H9 (cell line): ENCODE results near the gene MC1R. TPM values are rescaled to one million over a fixed set of nuclear protein-coding genes. Genes with fewer than 3 reads are reported as not detected.
A peak's percentile ranks its signal among the peaks of the same experiment; 100 is the strongest.

Source experiments
- DNase-seq: peaks from one replicate; pipeline ENCODE4 v3.0.0-alpha.2; 2017
- H2AFZ ChIP-seq: one replicate; pipeline ENCODE4 v1.6.1; 2013; ENCODE audit warnings: mild to moderate bottlenecking, low read length, control low read depth, moderate library complexity
- H2AK5ac ChIP-seq: 2 replicates; pipeline ENCODE4 v1.6.1; 2013; ENCODE audit warnings: low read length, control low read depth, mixed read lengths; ENCODE audit not compliant: insufficient read length
- H2BK120ac ChIP-seq: one replicate; pipeline ENCODE4 v1.6.1; 2013; ENCODE audit warnings: low read depth, mild to moderate bottlenecking, low read length, control low read depth, inconsistent platforms; ENCODE audit not compliant: poor library complexity, severe bottlenecking
- H2BK12ac ChIP-seq: 2 replicates; pipeline ENCODE4 v1.6.1; 2013; ENCODE audit warnings: low read length, control low read depth, mixed read lengths, low read depth; ENCODE audit not compliant: insufficient read length
- H2BK15ac ChIP-seq: 2 replicates; pipeline ENCODE4 v1.6.1; 2013; ENCODE audit warnings: low read depth, low read length, control low read depth
- H2BK20ac ChIP-seq: one replicate; pipeline ENCODE4 v1.6.1; 2013; ENCODE audit warnings: low read depth, mild to moderate bottlenecking, low read length, control low read depth, inconsistent platforms; ENCODE audit not compliant: poor library complexity, severe bottlenecking
- H2BK5ac ChIP-seq: 2 replicates; pipeline ENCODE4 v1.6.1; 2013; ENCODE audit warnings: low read length, control low read depth, mixed read lengths; ENCODE audit not compliant: insufficient read length
- H3K14ac ChIP-seq: 2 replicates; pipeline ENCODE4 v1.6.1; 2013; ENCODE audit warnings: low read length, control low read depth; ENCODE audit not compliant: insufficient read depth
- H3K18ac ChIP-seq: 2 replicates; pipeline ENCODE4 v1.6.1; 2013; ENCODE audit warnings: low read depth, mild to moderate bottlenecking, mixed read lengths, low read length, control low read depth; ENCODE audit not compliant: insufficient read length
- H3K23ac ChIP-seq: 2 replicates; pipeline ENCODE4 v1.6.1; 2013; ENCODE audit warnings: low read length, control low read depth, mixed read lengths, low read depth; ENCODE audit not compliant: insufficient read length
- H3K23me2 ChIP-seq: 2 replicates; pipeline ENCODE4 v1.6.1; 2013; ENCODE audit warnings: low read depth, mild to moderate bottlenecking, mixed read lengths, low read length, control low read depth; ENCODE audit not compliant: insufficient read length, poor library complexity, severe bottlenecking
- H3K27ac ChIP-seq: 2 replicates; pipeline ENCODE4 v1.5.1; 2013; ENCODE audit warnings: low read length, control low read depth, mixed read lengths, low read depth; ENCODE audit not compliant: insufficient read length
- H3K27me3 ChIP-seq: 2 replicates; pipeline ENCODE4 v1.6.1; 2013; ENCODE audit warnings: low read length, control low read depth, inconsistent platforms; ENCODE audit not compliant: insufficient read depth
- H3K4ac ChIP-seq: 2 replicates; pipeline ENCODE4 v1.6.1; 2013; ENCODE audit warnings: low read depth, mild to moderate bottlenecking, control low read depth, inconsistent platforms, low read length, moderate library complexity
- H3K4me1 ChIP-seq: 2 replicates; pipeline ENCODE4 v1.6.1; 2013; ENCODE audit warnings: low read length, control low read depth, inconsistent platforms; ENCODE audit not compliant: insufficient read depth
- H3K4me2 ChIP-seq: 2 replicates; pipeline ENCODE4 v1.6.1; 2013; ENCODE audit warnings: low read length, control low read depth, mixed read lengths; ENCODE audit not compliant: insufficient read length, insufficient read depth
- H3K56ac ChIP-seq: 2 replicates; pipeline ENCODE4 v1.6.1; 2013; ENCODE audit warnings: low read depth, mild to moderate bottlenecking, mixed read lengths, low read length, control low read depth; ENCODE audit not compliant: insufficient read length
- H3K79me1 ChIP-seq: 2 replicates; pipeline ENCODE4 v1.6.1; 2013; ENCODE audit warnings: low read depth, mild to moderate bottlenecking, moderate library complexity, low read length, control low read depth, inconsistent platforms; ENCODE audit not compliant: insufficient read depth, poor library complexity, severe bottlenecking
- H3K79me2 ChIP-seq: 2 replicates; pipeline ENCODE4 v1.6.1; 2013; ENCODE audit warnings: low read length, control low read depth, inconsistent platforms; ENCODE audit not compliant: insufficient read depth
- H3K9ac ChIP-seq: 2 replicates; pipeline ENCODE4 v1.6.1; 2013; ENCODE audit warnings: low read length, control low read depth, mixed read lengths; ENCODE audit not compliant: insufficient read length; ENCODE audit errors: extremely low read depth
- H3K9me3 ChIP-seq: one replicate; pipeline ENCODE4 v1.6.1; 2013; ENCODE audit warnings: low read depth, low read length, inconsistent platforms; ENCODE audit not compliant: control insufficient read depth
- H3T11ph ChIP-seq: one replicate; pipeline ENCODE4 v1.6.1; 2013; ENCODE audit warnings: mild to moderate bottlenecking, low read length, control low read depth, inconsistent platforms
- H4K20me1 ChIP-seq: one replicate; pipeline ENCODE4 v1.6.1; 2013; ENCODE audit not compliant: control insufficient read depth, insufficient read length, insufficient read depth
- H4K5ac ChIP-seq: 2 replicates; pipeline ENCODE4 v1.6.1; 2013; ENCODE audit warnings: low read depth, mild to moderate bottlenecking, mixed read lengths, low read length, control low read depth; ENCODE audit not compliant: insufficient read length
- H4K8ac ChIP-seq: replicated peaks from 2 replicates; pipeline ENCODE4 v1.6.1; 2013; ENCODE audit warnings: low read length, control low read depth, mixed read lengths, low read depth; ENCODE audit not compliant: insufficient read length
- H4K91ac ChIP-seq: 2 replicates; pipeline ENCODE4 v1.6.1; 2013; ENCODE audit warnings: low read depth, mild to moderate bottlenecking, moderate library complexity, mixed read lengths, low read length, control low read depth; ENCODE audit not compliant: insufficient read length
- H3K27ac Mint-ChIP-seq, 3 experiments: 2 replicates in 2 of 3; 3 replicates in 1 of 3; pipeline ENCODE4 v1.8.0; 2020 to 2021; ENCODE audit warnings: mixed read lengths in 3 of 3, mild to moderate bottlenecking in 1 of 3, moderate library complexity in 1 of 3
- H3K27me3 Mint-ChIP-seq: 2 replicates; pipeline ENCODE4 v1.8.0; 2021; ENCODE audit warnings: low read depth, mild to moderate bottlenecking, moderate library complexity, mixed read lengths
- H3K36me3 Mint-ChIP-seq, 3 experiments: 2 replicates in 2 of 3; 3 replicates in 1 of 3; pipeline ENCODE4 v1.8.0; 2020 to 2021; ENCODE audit warnings: low read depth in 3 of 3, mixed read lengths in 3 of 3; ENCODE audit not compliant: insufficient read depth in 1 of 3
- H3K4me1 Mint-ChIP-seq, 2 experiments: 2 replicates each; pipeline ENCODE4 v1.8.0; 2020; ENCODE audit warnings: mixed read lengths in 2 of 2
- H3K4me3 Mint-ChIP-seq, 2 experiments: 2 replicates in 1 of 2; 3 replicates in 1 of 2; pipeline ENCODE4 v1.8.0; 2020 to 2021; ENCODE audit warnings: mild to moderate bottlenecking in 2 of 2, mixed read lengths in 2 of 2, moderate library complexity in 1 of 2
- H3K9me3 Mint-ChIP-seq, 2 experiments: 2 replicates in 1 of 2; 3 replicates in 1 of 2; pipeline ENCODE4 v1.8.0; 2020; ENCODE audit warnings: mild to moderate bottlenecking in 2 of 2, mixed read lengths in 2 of 2, moderate library complexity in 1 of 2
- WGBS: extraction: QIAGEN DNeasy Blood & Tissue Kit; methylation state at CpG from one replicate; pipeline ENCODE4 v1.1.7; 2013; ENCODE audit warnings: missing lambda C conversion rate, low lambda C conversion rate, mixed read lengths; ENCODE audit not compliant: insufficient read length; ENCODE audit errors: extremely low coverage; 5-methylcytosine and 5-hydroxymethylcytosine counted together
- total RNA-seq: library from RNA; stranded (reverse); gene quantifications from 2 replicates; pipeline ENCODE4 v1.2.1, GENCODE V29; 2021
- TF ChIP-seq, protein P1 (sequence below): fragments of 200-600 bp; sonication (generic); conservative IDR thresholded peaks from 3 replicates; pipeline ENCODE4 v1.8.0; 2021; ENCODE audit warnings: antibody characterized with exemption, mild to moderate bottlenecking

The MC1R gene
- total RNA-seq, 1 experiment from 2014 or later = 4.7 TPM

DNA sequence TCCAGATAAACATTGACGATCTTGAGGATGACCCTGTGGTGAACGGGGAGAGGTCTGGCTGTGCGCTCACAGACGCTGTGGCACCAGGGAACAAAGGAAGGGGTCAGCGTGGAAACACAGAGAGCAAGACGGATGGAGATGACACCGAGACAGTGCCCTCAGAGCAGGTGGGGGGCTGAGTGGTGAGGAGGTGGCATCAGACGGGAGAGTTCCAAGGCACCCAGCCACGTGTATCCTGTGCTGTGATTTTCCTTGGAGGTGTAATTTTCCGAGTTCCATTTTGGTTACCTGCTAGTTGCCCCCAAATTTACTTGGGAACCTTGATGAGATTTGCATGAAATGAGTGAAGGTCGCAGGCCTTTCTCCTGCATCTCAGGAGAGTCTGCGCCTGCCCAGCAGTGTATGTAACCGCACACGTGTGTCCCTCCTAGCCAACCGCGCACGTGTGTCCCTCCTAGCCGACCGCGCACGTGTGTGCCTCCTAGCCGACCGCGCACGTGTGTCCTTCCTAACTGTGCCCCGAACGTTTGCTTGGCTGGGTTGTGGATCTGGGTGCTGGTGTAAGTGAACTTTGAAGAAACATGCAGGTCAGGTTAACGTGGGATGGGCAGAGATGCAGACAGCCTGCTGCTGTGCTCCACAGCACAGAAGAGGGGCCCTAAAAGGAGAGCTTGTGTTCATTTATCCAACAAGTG is 35.2 kb upstream of the MC1R start:
- Mint-ChIP-seq H3K27ac (peak overlapping the region in 2 of 3 experiments; percentile 13 to 76; a peak in 4 of 7 replicates), H3K4me3 (no peak overlapping the region), H3K9me3 (no peaks in the 10 kb centered on the region; a peak in 1 of 5 replicates), H3K4me1 (no peaks in the 10 kb centered on the region), H3K36me3 (peaks cover 32 to 74% (median 64%) of the 10 kb centered on the region in 3 experiments), H3K27me3 (no peaks in the 10 kb centered on the region)
- H3K27me3 ChIP-seq = no peaks in the 10 kb centered on the region
- H3K4me1 ChIP-seq = no peaks in the 10 kb centered on the region
- H3K79me1 ChIP-seq = peaks cover 3% of the 10 kb centered on the region
- TF ChIP-seq, protein P1, sequence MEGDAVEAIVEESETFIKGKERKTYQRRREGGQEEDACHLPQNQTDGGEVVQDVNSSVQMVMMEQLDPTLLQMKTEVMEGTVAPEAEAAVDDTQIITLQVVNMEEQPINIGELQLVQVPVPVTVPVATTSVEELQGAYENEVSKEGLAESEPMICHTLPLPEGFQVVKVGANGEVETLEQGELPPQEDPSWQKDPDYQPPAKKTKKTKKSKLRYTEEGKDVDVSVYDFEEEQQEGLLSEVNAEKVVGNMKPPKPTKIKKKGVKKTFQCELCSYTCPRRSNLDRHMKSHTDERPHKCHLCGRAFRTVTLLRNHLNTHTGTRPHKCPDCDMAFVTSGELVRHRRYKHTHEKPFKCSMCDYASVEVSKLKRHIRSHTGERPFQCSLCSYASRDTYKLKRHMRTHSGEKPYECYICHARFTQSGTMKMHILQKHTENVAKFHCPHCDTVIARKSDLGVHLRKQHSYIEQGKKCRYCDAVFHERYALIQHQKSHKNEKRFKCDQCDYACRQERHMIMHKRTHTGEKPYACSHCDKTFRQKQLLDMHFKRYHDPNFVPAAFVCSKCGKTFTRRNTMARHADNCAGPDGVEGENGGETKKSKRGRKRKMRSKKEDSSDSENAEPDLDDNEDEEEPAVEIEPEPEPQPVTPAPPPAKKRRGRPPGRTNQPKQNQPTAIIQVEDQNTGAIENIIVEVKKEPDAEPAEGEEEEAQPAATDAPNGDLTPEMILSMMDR = no peak
- H2BK15ac ChIP-seq = no peak overlapping the region
- H2BK12ac ChIP-seq = no peak overlapping the region
- H4K8ac ChIP-seq = no peak overlapping the region
- H3K4me2 ChIP-seq = no peak overlapping the region
- no peak overlapping the region for H4K91ac ChIP-seq
- no peak for DNase-seq
- no CpG with 5 or more reads among the region's 28 CpGs for WGBS
- H3K9ac ChIP-seq = no peak overlapping the region
- no peak overlapping the region for H2BK20ac ChIP-seq
- peaks cover 3% of the 10 kb centered on the region; the same call in 1 of the 2 replicates for H3K79me2 ChIP-seq
- no peak overlapping the region for H3K4ac ChIP-seq
- no peaks in the 10 kb centered on the region for H3K23me2 ChIP-seq
- no peak overlapping the region for H2BK5ac ChIP-seq
- no peak overlapping the region for H2AK5ac ChIP-seq
- H3K27ac ChIP-seq = no peak overlapping the region
- no peak overlapping the region for H2AFZ ChIP-seq
- H3K9me3 ChIP-seq = no peaks in the 10 kb centered on the region
- no peak overlapping the region for H3K56ac ChIP-seq
- no peak overlapping the region for H3T11ph ChIP-seq
- H4K20me1 ChIP-seq = no peaks in the 10 kb centered on the region
- H3K23ac ChIP-seq = no peak overlapping the region
- no peak overlapping the region; the same call in 1 of the 2 replicates for H3K14ac ChIP-seq
- H4K5ac ChIP-seq = peak overlapping the region; percentile 82
- H3K18ac ChIP-seq = no peak overlapping the region
- no peak overlapping the region for H2BK120ac ChIP-seq
